Peyer's patch (tissue), 4 donors: Measurements from ENCODE around the gene CSRP1.

ENCODE experiments used
- CTCF ChIP-seq, 6 experiments: fragments of 450-650 bp in 4 of 6; fragments of 200-600 bp in 2 of 6; sonication (generic) in 1 of 6; IDR thresholded peaks; one replicate each; pipeline ENCODE4 v1.5.1; 2017 to 2019; ENCODE audit warnings: antibody characterized with exemption in 6 of 6, mild to moderate bottlenecking in 3 of 6, moderate library complexity in 1 of 6
- POLR2A ChIP-seq, 2 donors: fragments of 450-650 bp; IDR thresholded peaks; one replicate each; pipeline ENCODE4 v1.5.1; 2017; ENCODE audit warnings: antibody characterized with exemption in 2 of 2, mild to moderate bottlenecking in 2 of 2, moderate library complexity in 2 of 2

GRCh38 chr1:201445310-201445709 lies 61.6 kb downstream of the CSRP1 start:
- no peak for TF ChIP-seq CTCF (IDR thresholded peaks at IDR 0.05)
- no peak for TF ChIP-seq POLR2A (IDR thresholded peaks at IDR 0.05)
